Esophagus muscularis mucosa (tissue), 4 donors: ENCODE measurements around the gene FTO. TPM values are rescaled to one million over a fixed set of nuclear protein-coding genes. Genes with fewer than 3 reads are reported as not detected.

Experiments
- DNase-seq: peaks from one replicate; pipeline ENCODE4 v3.0.0-alpha.2; 2017; ENCODE audit errors: extremely low spot score
- H3K27ac ChIP-seq, 4 donors: fragments of 200-600 bp; sonication (generic); replicated peaks in 1 of 4; 1 replicate in 3 of 4; 2 replicates in 1 of 4; pipeline ENCODE4 v1.5.1; 2016 to 2019; ENCODE audit warnings: mild to moderate bottlenecking in 1 of 4
- H3K27me3 ChIP-seq, 4 donors: fragments of 200-600 bp; sonication (generic); one replicate each; pipeline versions ENCODE4 v1.5.1 to v1.6.0; 2016 to 2019
- H3K36me3 ChIP-seq, 4 donors: fragments of 200-600 bp; sonication (generic); one replicate each; pipeline ENCODE4 v1.5.1; 2016 to 2019
- H3K4me1 ChIP-seq, 4 donors: fragments of 200-600 bp; sonication (generic); one replicate each; pipeline ENCODE4 v1.5.1; 2016 to 2019
- H3K4me3 ChIP-seq, 4 donors: fragments of 200-600 bp; sonication (generic); 1 replicate in 2 of 4; 2 replicates in 2 of 4; pipeline ENCODE4 v1.5.1; 2016 to 2019; ENCODE audit warnings: mild to moderate bottlenecking in 4 of 4, moderate library complexity in 1 of 4
- H3K9me3 ChIP-seq, 4 donors: fragments of 200-600 bp; sonication (generic); 1 replicate in 3 of 4; 2 replicates in 1 of 4; pipeline ENCODE4 v1.5.1; 2016 to 2019
- CTCF ChIP-seq, 3 experiments: fragments of 200-600 bp in 2 of 3; fragments of 450-650 bp in 1 of 3; sonication (generic) in 2 of 3; IDR thresholded peaks; one replicate each; pipeline ENCODE4 v1.5.1; 2017 to 2019; ENCODE audit warnings: antibody characterized with exemption in 3 of 3, mild to moderate bottlenecking in 2 of 3, moderate library complexity in 1 of 3
- EP300 ChIP-seq: sonication (generic); formaldehyde crosslinking; IDR thresholded peaks from one replicate; pipeline ENCODE4 v1.6.1; 2017; ENCODE audit warnings: antibody characterized with exemption
- POLR2A ChIP-seq: fragments of 450-650 bp; IDR thresholded peaks from one replicate; pipeline ENCODE4 v1.6.1; 2017; ENCODE audit warnings: antibody characterized with exemption, moderate library complexity, mild to moderate bottlenecking, low read depth
- POLR2AphosphoS5 ChIP-seq, 2 donors: sonication (generic); formaldehyde crosslinking; IDR thresholded peaks; one replicate each; pipeline ENCODE4 v1.6.1; 2017; ENCODE audit warnings: antibody characterized with exemption in 2 of 2
- WGBS: methylation state at CpG from one replicate; pipeline ENCODE4 v1.1.5; 2018; 5-methylcytosine and 5-hydroxymethylcytosine counted together
- intact Hi-C: fragments of 100-400 bp; cut with DNase I; formaldehyde crosslinking; loops from one replicate; pipeline ENCODE4 v1.15.1; 2023
- total RNA-seq, 4 donors: library from RNA; depleted of rRNA; stranded (reverse); fragments of >200 nt; gene quantifications; one replicate each; pipeline versions ENCODE4 v1.1.0 to v1.2.1, GENCODE V29; 2016

FTO gene
- total RNA-seq, 4 donors from 2014 or later, result 101 to 121 (median 112) TPM

- DNase-seq, result no peak
- Histone ChIP-seq H3K27me3 (no peaks in the 10 kb centered on the region), H3K9me3 (no peaks in the 10 kb centered on the region), H3K27ac (no peak overlapping the region), H3K4me3 (no peak overlapping the region), H3K4me1 (peaks cover 18 to 41% (median 38%) of the 10 kb centered on the region in 4 donors), H3K36me3 (no peaks in the 10 kb centered on the region)
- 54% methylated on average over 9 of the region's 9 CpGs for WGBS
- peak in 1 of 2 donors; percentile 29 for TF ChIP-seq POLR2AphosphoS5 (IDR thresholded peaks at IDR 0.05)
- TF ChIP-seq POLR2A, result no peak
- intact Hi-C loops, result no loop called here
Observed at GRCh38 chr16:53755026-53755910, 51.3 kb downstream of the FTO start.

GRCh38 chr16:53756275-53756996 is 52.5 kb downstream of the FTO start:
- intact Hi-C loops, result no loop called here
- Histone ChIP-seq H3K27me3 (no peaks in the 10 kb centered on the region), H3K4me3 (no peak overlapping the region), H3K36me3 (no peaks in the 10 kb centered on the region), H3K4me1 (peaks cover 18 to 41% (median 38%) of the 10 kb centered on the region in 4 donors), H3K9me3 (no peaks in the 10 kb centered on the region), H3K27ac (no peak overlapping the region)
- TF ChIP-seq CTCF (IDR thresholded peaks at IDR 0.05) (no peak), EP300 (no peak), POLR2A (no peak), POLR2AphosphoS5 (IDR thresholded peaks at IDR 0.05) (no peak)
- 76% methylated on average over 4 of the region's 4 CpGs for WGBS
- DNase-seq, result no peak

DNA sequence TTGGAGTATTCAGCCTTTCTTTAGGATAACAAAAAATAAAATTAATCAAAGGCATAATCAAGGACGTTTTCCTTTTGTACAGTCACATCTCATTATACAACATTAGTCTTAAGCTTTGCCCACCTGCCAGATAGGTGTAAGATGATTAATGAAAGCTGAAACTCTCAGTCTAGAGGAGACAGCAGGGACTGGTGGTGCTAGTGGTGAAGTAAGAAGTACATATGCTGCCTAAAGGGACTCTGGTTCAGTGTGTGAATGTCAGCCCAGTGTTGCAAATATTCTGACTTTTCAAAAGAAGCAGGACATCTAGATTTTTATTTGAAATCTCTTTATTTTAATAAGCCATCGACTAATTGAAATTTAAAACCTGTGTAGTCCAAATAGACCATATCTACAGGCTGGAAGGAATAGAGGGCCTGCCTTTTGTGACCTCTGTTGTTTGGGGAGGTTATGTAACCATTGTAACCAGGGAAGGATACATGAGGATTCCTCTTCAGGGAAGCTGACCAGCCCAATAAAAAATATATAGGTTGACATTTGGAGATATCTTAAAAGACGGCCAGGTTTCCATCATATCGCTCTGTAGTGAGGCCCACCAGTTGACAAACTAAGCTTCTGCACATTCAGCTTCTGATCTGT is 54.1 kb downstream of the FTO start:
- Histone ChIP-seq H3K27me3 (no peaks in the 10 kb centered on the region), H3K9me3 (no peaks in the 10 kb centered on the region), H3K4me3 (no peak overlapping the region), H3K36me3 (no peaks in the 10 kb centered on the region), H3K4me1 (peaks cover 22 to 47% (median 43%) of the 10 kb centered on the region in 4 donors), H3K27ac (no peak overlapping the region)
- 88% methylated on average over 4 of the region's 4 CpGs for WGBS
- intact Hi-C loops, result no loop called here
- TF ChIP-seq POLR2A, result no peak
- no peak for TF ChIP-seq EP300
- no peak for TF ChIP-seq POLR2AphosphoS5 (IDR thresholded peaks at IDR 0.05)
- no peak for TF ChIP-seq CTCF (IDR thresholded peaks at IDR 0.05)
- DNase-seq, result no peak

GRCh38 chr16:53761962-53762703 is 58.2 kb downstream of the FTO start:
- Histone ChIP-seq H3K4me1 (peaks cover 14 to 22% (median 19%) of the 10 kb centered on the region in 4 donors), H3K27me3 (no peaks in the 10 kb centered on the region), H3K9me3 (no peaks in the 10 kb centered on the region), H3K36me3 (no peaks in the 10 kb centered on the region), H3K27ac (no peak overlapping the region), H3K4me3 (no peak overlapping the region)
- intact Hi-C loops, result no loop called here
- WGBS, result 71% methylated on average over 4 of the region's 4 CpGs
- no peak for TF ChIP-seq POLR2AphosphoS5 (IDR thresholded peaks at IDR 0.05)
- no peak for TF ChIP-seq POLR2A
- no peak for TF ChIP-seq CTCF (IDR thresholded peaks at IDR 0.05)
- TF ChIP-seq EP300, result no peak
- DNase-seq, result no peak
